ENCODE results near the gene ZMAT5. TPM values are rescaled to one million over a fixed set of nuclear protein-coding genes. Genes with fewer than 3 reads are reported as not detected.

ZMAT5 gene
- total and polyA plus RNA-seq, 10 of the 15 experiments (the other 5 are each of a cell fraction or from before 2014, with no cell fraction given): 2.3 to 43.0 (median 21.9) TPM

GRCh38 chr22:29700206-29700899, 66.5 kb downstream of the ZMAT5 start:
- no peak for TF ChIP-seq WRNIP1 (IDR thresholded peaks at IDR 0.05; ENCODE audit: borderline replicate concordance, low read depth, low read length)
- TF ChIP-seq E4F1 (IDR thresholded peaks at IDR 0.05; ENCODE audit: borderline replicate concordance, partially characterized antibody): no peak
- no peak for TF ChIP-seq EGR1 (IDR thresholded peaks at IDR 0.05; ENCODE audit: borderline replicate concordance in 1 of 2, low read depth in 2 of 2, low read length in 2 of 2)
- TF ChIP-seq RELA (IDR thresholded peaks at IDR 0.05; ENCODE audit: borderline replicate concordance, partially characterized antibody): no peak
- no peak for TF ChIP-seq NFYA (IDR thresholded peaks at IDR 0.05; ENCODE audit: borderline replicate concordance, low read depth, low read length)
- no peak for TF ChIP-seq KAT2A (conservative IDR thresholded peaks at IDR 0.05; ENCODE audit: control insufficient read depth, low read depth, low read length)
- no peak for TF ChIP-seq ZNF622 (IDR thresholded peaks at IDR 0.05)
- no peak for TF ChIP-seq ZBED1 (IDR thresholded peaks at IDR 0.05; ENCODE audit: borderline replicate concordance)
- no peak for TF ChIP-seq IKZF1 (conservative IDR thresholded peaks at IDR 0.05)
- TF ChIP-seq HSF1 (IDR thresholded peaks at IDR 0.05; ENCODE audit: low read depth, low read length): no peak
- TF ChIP-seq FOS (IDR thresholded peaks at IDR 0.05; ENCODE audit: borderline replicate concordance, extremely low read depth, insufficient read length): no peak
- TF ChIP-seq POU2F2 (IDR thresholded peaks at IDR 0.05; ENCODE audit: borderline replicate concordance, low read depth, low read length): no peak
- TF ChIP-seq TCF3 (IDR thresholded peaks at IDR 0.05; ENCODE audit: borderline replicate concordance, insufficient read depth, low read depth, low read length): no peak
- no peak for TF ChIP-seq TAF1 (IDR thresholded peaks at IDR 0.05; ENCODE audit: borderline replicate concordance, low read depth, low read length)
- TF ChIP-seq RBBP5 (conservative IDR thresholded peaks at IDR 0.05): no peak
- no peak for TF ChIP-seq RUNX3 (IDR thresholded peaks at IDR 0.05; ENCODE audit: low read length)
- no peak for TF ChIP-seq SUPT20H (IDR thresholded peaks at IDR 0.05; ENCODE audit: borderline replicate concordance, control insufficient read depth, low read depth, low read length)
- no peak for TF ChIP-seq EED (IDR thresholded peaks at IDR 0.05; ENCODE audit: low read depth)
- no peak for TF ChIP-seq PAX8 (IDR thresholded peaks at IDR 0.05)
- Histone ChIP-seq H3K4me2 (ENCODE audit: control insufficient read depth, insufficient read depth) (no peak overlapping the region), H3K9ac (ENCODE audit: control insufficient read depth, insufficient read depth, low read length) (no peak overlapping the region), H2AFZ (ENCODE audit: control insufficient read depth, low read depth, low read length) (no peak overlapping the region), H4K20me1 (ENCODE audit: control insufficient read depth, insufficient read depth) (no peaks in the 10 kb centered on the region), H3K4me1 (ENCODE audit: control insufficient read depth, insufficient read depth, low read length) (0 out of 2 replicates have a peak, but pooled peaks cover 3% of the 10 kb centered on the region), H3K4me3 (no peak overlapping the region), H3K9me3 (replicated peaks; ENCODE audit: control insufficient read depth, insufficient read depth, low read length) (no peaks in the 10 kb centered on the region), H3K27me3 (replicated peaks in 1 of 2; ENCODE audit: control insufficient read depth in 2 of 2, insufficient read depth in 2 of 2, low read length in 1 of 2) (no peaks in the 10 kb centered on the region), H3K79me2 (ENCODE audit: control insufficient read depth, insufficient read depth, low read length) (no peaks in the 10 kb centered on the region), H3K36me3 (ENCODE audit: control insufficient read depth in 2 of 2, insufficient read depth in 2 of 2, low read length in 1 of 2) (peaks cover 0 to 5% of the 10 kb centered on the region in 2 experiments; a peak in 2 of 4 replicates), H3K27ac (ENCODE audit: control insufficient read depth, insufficient read depth) (no peak overlapping the region)
- BruUV-seq (replicated peaks): no TSS peak
- RAD21 ChIA-PET (ENCODE audit: unreplicated experiment): no interaction called here
- FAIRE-seq (no peak), ATAC-seq (no peak), DNase-seq (ENCODE audit: low read depth, low spot score) (no peak)
- in situ Hi-C loops (cut with MboI): no loop called here
- POLR2A ChIA-PET: no interaction called here
- CTCF ChIA-PET: interaction anchor here (1.0 kb wide), 1 partner anchor 19 kb away, joined by 4 read pairs; no protein-coding TSS in a partner anchor
- SMC1A ChIA-PET (ENCODE audit: uncharacterized antibody, unreplicated experiment): no interaction called here
- 77% methylated on average over 17 of the region's 19 CpGs for WGBS (ENCODE audit: insufficient coverage, insufficient replicate concordance, low lambda C conversion rate, missing lambda C conversion rate)
- intact Hi-C loops (cut with micrococcal nuclease; ENCODE audit: unreplicated experiment): no loop called here

Data from GM12878 (cell line).